Heart right ventricle (tissue), 16 donors: Measurements from ENCODE around the gene GANC. TPM values are rescaled to one million over a fixed set of nuclear protein-coding genes. Genes with fewer than 3 reads are reported as not detected.

ENCODE experiments used
- ATAC-seq, 8 donors: fragments of 200-7000 bp; cut with Tn5 transposase; one replicate each; pipeline ENCODE4 v1.9.1; 2020; ENCODE audit warnings: mild to moderate bottlenecking in 8 of 8, moderate library complexity in 8 of 8, moderate number of reproducible peaks in 1 of 8
- DNase-seq, 2 donors: peaks; one replicate each; pipeline ENCODE4 v3.0.0-alpha.2; 2020
- H3K27ac ChIP-seq, 10 donors: fragments of 200-600 bp; sonication (generic) in 2 of 10; one replicate each; pipeline versions ENCODE4 v1.5.0 to v1.8.0; 2020 to 2022; ENCODE audit warnings: mild to moderate bottlenecking in 3 of 10
- H3K27me3 ChIP-seq, 7 donors: fragments of 200-600 bp; one replicate each; pipeline ENCODE4 v1.8.0; 2021 to 2022; ENCODE audit warnings: mild to moderate bottlenecking in 2 of 7
- H3K36me3 ChIP-seq, 9 donors: fragments of 200-600 bp; sonication (generic) in 1 of 9; one replicate each; pipeline versions ENCODE4 v1.5.0 to v1.8.0; 2020 to 2022; ENCODE audit warnings: mild to moderate bottlenecking in 2 of 9
- H3K4me1 ChIP-seq, 9 donors: fragments of 200-600 bp; sonication (generic) in 1 of 9; one replicate each; pipeline versions ENCODE4 v1.5.0 to v1.8.0; 2020 to 2022; ENCODE audit warnings: mild to moderate bottlenecking in 4 of 9
- H3K4me3 ChIP-seq, 10 donors: fragments of 200-600 bp; sonication (generic) in 2 of 10; one replicate each; pipeline versions ENCODE4 v1.5.0 to v1.8.0; 2020 to 2022; ENCODE audit warnings: mild to moderate bottlenecking in 7 of 10, moderate library complexity in 2 of 10
- H3K9me3 ChIP-seq, 11 donors: fragments of 200-600 bp in 10 of 11; sonication (generic) in 2 of 11; one replicate each; pipeline versions ENCODE4 v1.5.0 to v1.8.0; 2013 to 2022; ENCODE audit warnings: mild to moderate bottlenecking in 2 of 11, control low read depth in 1 of 11, moderate library complexity in 1 of 11
- WGBS, 2 donors: extraction: QIAGEN DNeasy Blood & Tissue Kit; methylation state at CpG; one replicate each; pipeline ENCODE4 v1.1.7; 2013; ENCODE audit warnings: inconsistent platforms in 1 of 2; 5-methylcytosine and 5-hydroxymethylcytosine counted together
- intact Hi-C, 10 donors: fragments of 100-400 bp; cut with DNase I; formaldehyde crosslinking; loops; one replicate each; pipeline versions ENCODE4 v1.11.1 to v1.14.2; 2022
- polyA plus RNA-seq, 2 donors: library from polyadenylated mRNA; stranded (reverse); fragments of 200-250 nt; gene quantifications; one replicate each; pipeline ENCODE4 v1.2.3, GENCODE V29; 2013
- total RNA-seq, 10 donors: library from RNA; stranded (reverse); fragmentation: NEBNext Ultra II Directional in 3 of 10; extraction: Animal tissue kit (Norgen Biotek cat#: 25700) in 3 of 10; gene quantifications; one replicate each; pipeline versions ENCODE4 v1.2.1 to v1.2.4, GENCODE V29; 2021 to 2023
- TF ChIP-seq, protein P1 (sequence below), 9 donors: fragments of 200-600 bp; sonication (generic) in 2 of 9; IDR thresholded peaks; one replicate each; pipeline versions ENCODE4 v1.5.0 to v1.8.0; 2021 to 2022; ENCODE audit warnings: antibody characterized with exemption in 9 of 9, mild to moderate bottlenecking in 5 of 9, moderate library complexity in 1 of 9
- donor health status: Arrhythmogenic right ventricular cardiomyopathy.
- donor health status: ischemic (EF 13 %, LVEDD 7.1; RV severe dilation, severe dysfunction).
- donor health status: healthy with polysubstance abuse.
- donor health status: DM: no; HTN: yes; CAD: no.
- donor health status: DM: no; HTN: no; CAD: no.
- donor health status: ischemic (EF 25% LVEDD 6.9; RV normal size, moderate dysfunction).
- donor health status: ischemic (EF 25% LVEDD 5.7; RV mildly dilated, moderate dysfunction).
- donor health status: healthy.
- donor health status: DM: yes; HTN: yes; CAD: no.
- donor health status: Ischemic cardiomyopathy.
- donor health status: ischemic (EF 35%, LVEDD 5.7; RV mildly dilated, moderate dysfunction).
- donor health status: nonischemic (EF 11% LVEDD 7.7; RV severe dilation, severe dysfunction).
- donor health status: DM: yes; HTN: yes; CAD: no.
- donor health status: PGD.
- donor health status: ischemic (EF 29% LVEDD 5.4; RV normal size, mild dysfunction).
- donor health status: nonischemic (EF 23%, LVEDD 6.1; RV moderate dilation, normal function).

Gene GANC
- total and polyA plus RNA-seq, 12 donors, result 5.3 to 25.8 (median 17.6) TPM

DNA sequence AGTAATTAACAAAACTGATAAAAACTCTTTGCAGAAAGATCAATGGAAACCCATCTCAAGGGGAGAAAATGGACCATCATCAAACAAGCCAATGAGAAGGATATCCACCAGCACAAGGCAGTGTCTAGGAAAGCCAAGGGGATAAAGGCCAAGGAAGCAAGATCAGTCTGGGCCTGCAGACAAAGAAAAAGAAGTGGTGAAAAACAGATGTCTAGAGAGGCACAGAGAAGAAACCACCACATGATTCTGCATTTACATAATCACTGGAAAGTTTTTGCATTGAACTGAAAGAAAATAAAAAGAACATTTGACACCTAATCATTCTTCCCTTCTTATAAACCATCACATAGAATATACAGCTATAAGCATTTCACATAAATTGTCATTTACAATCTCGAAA is 41.9 kb upstream of the GANC start:
- intact Hi-C loops, result no loop called here
- 96% methylated on average over 1 of the region's 1 CpG for WGBS, 2 donors
- TF ChIP-seq, protein P1, sequence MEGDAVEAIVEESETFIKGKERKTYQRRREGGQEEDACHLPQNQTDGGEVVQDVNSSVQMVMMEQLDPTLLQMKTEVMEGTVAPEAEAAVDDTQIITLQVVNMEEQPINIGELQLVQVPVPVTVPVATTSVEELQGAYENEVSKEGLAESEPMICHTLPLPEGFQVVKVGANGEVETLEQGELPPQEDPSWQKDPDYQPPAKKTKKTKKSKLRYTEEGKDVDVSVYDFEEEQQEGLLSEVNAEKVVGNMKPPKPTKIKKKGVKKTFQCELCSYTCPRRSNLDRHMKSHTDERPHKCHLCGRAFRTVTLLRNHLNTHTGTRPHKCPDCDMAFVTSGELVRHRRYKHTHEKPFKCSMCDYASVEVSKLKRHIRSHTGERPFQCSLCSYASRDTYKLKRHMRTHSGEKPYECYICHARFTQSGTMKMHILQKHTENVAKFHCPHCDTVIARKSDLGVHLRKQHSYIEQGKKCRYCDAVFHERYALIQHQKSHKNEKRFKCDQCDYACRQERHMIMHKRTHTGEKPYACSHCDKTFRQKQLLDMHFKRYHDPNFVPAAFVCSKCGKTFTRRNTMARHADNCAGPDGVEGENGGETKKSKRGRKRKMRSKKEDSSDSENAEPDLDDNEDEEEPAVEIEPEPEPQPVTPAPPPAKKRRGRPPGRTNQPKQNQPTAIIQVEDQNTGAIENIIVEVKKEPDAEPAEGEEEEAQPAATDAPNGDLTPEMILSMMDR (IDR thresholded peaks at IDR 0.05), result no peak
- DNase-seq (no peak), ATAC-seq (no peak)
- Histone ChIP-seq H3K9me3 (no peaks in the 10 kb centered on the region), H3K4me3 (no peak overlapping the region), H3K36me3 (peaks cover 0 to 100% (median 58%) of the 10 kb centered on the region in 9 donors), H3K27me3 (no peaks in the 10 kb centered on the region), H3K4me1 (no peaks in the 10 kb centered on the region), H3K27ac (no peak overlapping the region)

DNA sequence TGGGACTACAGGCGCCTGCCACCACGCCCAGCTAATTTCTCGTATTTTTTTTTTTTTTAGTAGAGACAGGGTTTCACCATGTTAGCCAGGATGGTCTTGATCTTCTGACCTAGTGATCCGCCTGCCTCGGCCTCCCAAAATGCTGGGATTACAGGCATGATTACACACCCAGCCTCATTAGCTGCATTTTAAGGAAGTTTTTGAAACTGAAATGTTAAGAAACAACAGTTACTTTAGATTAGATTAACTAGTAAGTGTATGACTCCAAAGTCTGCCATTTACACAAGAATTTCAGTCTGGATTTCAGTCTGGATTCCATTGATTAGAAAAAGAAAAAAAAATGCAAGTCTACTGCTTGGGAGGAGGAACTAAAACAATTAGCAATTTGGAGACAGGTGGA is 40.4 kb upstream of the GANC start:
- peaks cover 0 to 100% (median 51%) of the 10 kb centered on the region in 9 donors for H3K36me3 ChIP-seq
- H3K9me3 ChIP-seq, result no peaks in the 10 kb centered on the region
- intact Hi-C loops, result no loop called here
- no peaks in the 10 kb centered on the region for H3K27me3 ChIP-seq
- TF ChIP-seq, protein P1 (IDR thresholded peaks at IDR 0.05), result no peak
- no peak overlapping the region for H3K4me3 ChIP-seq
- H3K27ac ChIP-seq, result no peak overlapping the region
- no peaks in the 10 kb centered on the region for H3K4me1 ChIP-seq
- 70 to 77% methylated on average over 5 of the region's 5 CpGs for WGBS, 2 donors
- ATAC-seq (no peak), DNase-seq (no peak)

DNA sequence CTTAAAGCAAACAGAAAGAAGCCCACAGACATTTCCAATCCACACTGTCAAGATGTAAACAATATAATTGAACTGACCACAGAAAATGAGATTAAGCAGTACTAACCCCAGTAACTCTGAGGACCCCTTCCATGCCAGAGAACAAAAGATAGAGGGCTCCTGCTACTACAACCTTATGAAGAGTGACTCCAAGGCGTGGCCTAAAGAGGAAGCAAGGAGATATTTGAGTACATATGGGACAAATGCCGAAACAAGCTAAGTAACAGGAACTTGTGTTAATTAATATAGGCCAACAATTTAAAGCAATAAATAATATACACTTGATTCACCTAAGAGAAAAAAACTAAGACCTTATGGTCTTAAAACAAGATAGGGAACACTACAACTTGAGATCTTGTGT is 39.9 kb upstream of the GANC start:
- Histone ChIP-seq H3K27me3 (no peaks in the 10 kb centered on the region), H3K9me3 (no peaks in the 10 kb centered on the region), H3K4me1 (no peaks in the 10 kb centered on the region), H3K4me3 (no peak overlapping the region), H3K27ac (no peak overlapping the region), H3K36me3 (peaks cover 0 to 100% (median 51%) of the 10 kb centered on the region in 9 donors)
- TF ChIP-seq, protein P1 (IDR thresholded peaks at IDR 0.05), result no peak
- no peak for ATAC-seq
- intact Hi-C loops, result no loop called here
- no peak for DNase-seq
- 86 to 94% methylated on average over 2 of the region's 2 CpGs for WGBS, 2 donors

DNA sequence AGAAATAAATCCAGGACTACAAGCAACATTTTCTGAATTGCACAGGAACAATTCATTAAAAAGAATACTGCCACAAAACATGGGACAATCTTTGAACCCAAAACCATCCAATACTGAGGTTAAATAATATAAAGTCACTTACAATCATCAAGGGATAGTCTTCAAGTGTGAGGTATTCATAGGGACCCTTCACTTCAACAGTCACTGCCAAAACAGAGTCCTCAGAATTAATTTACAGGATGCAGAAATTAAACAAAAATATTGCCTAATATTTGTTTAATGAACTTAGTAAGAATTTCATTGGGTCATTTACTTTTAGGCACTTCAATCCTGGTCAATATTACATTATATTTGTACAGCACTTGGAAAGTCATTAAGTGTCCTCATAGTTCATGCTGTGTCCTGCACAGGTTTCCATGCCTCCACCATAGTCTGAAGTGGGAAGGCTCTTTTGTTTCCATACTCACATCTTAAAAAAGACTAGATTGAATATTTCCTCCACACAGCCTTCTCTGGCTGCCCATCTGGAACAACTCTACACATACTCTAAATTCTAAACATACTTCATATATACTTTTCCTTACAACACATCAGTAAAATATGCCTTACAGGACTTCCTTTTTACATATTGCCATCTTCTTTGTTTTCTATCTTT is 33.3 kb upstream of the GANC start:
- no peaks in the 10 kb centered on the region for H3K4me1 ChIP-seq
- no peaks in the 10 kb centered on the region for H3K27me3 ChIP-seq
- H3K36me3 ChIP-seq, result peaks cover 0 to 97% (median 42%) of the 10 kb centered on the region in 9 donors
- TF ChIP-seq, protein P1 (IDR thresholded peaks at IDR 0.05), result no peak
- no peaks in the 10 kb centered on the region for H3K9me3 ChIP-seq
- no peak for ATAC-seq
- no peak for DNase-seq
- intact Hi-C loops, result no loop called here
- H3K27ac ChIP-seq, result no peak overlapping the region
- H3K4me3 ChIP-seq, result no peak overlapping the region
